Measurements from ENCODE around the gene AP3M1. TPM values are rescaled to one million over a fixed set of nuclear protein-coding genes. Genes with fewer than 3 reads are reported as not detected.

Gene AP3M1
- total RNA-seq, 1 experiment from 2014 or later, result 56.7 TPM

DNA sequence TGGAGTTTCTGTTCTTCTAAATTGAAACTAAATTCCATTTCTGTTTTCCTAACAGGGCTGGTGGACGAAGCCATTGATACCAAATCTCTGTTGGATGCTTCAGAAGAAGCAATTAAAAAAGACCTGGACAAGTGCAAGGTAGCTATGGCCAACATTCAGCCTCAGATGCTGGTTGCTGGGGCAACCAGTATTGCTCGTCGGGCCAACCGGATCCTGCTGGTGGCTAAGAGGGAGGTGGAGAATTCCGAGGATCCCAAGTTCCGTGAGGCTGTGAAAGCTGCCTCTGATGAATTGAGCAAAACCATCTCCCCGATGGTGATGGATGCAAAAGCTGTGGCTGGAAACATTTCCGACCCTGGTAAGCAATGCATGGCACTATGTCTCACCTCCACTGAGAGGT lies 45.6 kb downstream of the AP3M1 start:
- DNase-seq, result no peak
- BruUV-seq (replicated peaks), result no TSS peak

DNA sequence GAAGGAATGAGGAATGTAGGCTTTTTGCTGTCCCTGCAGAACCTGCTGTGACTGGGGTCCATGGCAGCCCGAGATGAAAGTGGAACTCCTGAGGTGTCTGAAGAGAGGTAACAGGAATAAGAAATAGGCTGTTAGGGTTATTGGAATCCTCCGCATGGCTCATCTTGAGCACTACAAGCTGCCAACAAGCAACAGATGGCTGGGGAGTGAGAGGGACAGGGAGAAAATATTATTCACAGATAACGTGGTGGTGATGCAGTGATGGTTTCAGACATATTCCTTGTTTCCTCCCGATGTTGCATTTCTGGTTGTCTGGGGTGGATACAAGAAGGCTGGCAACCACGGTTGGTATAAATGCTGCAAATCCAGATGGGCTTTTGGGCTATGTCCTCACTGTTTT lies 46.1 kb downstream of the AP3M1 start:
- H3K27ac Mint-ChIP-seq (ENCODE audit: unreplicated experiment), result no peak overlapping the region

More for the DNA sequence above, 45.6 kb downstream of the AP3M1 start:
- no peak overlapping the region for H3K4me3 Mint-ChIP-seq (ENCODE audit: unreplicated experiment)
- H3K27ac Mint-ChIP-seq (ENCODE audit: unreplicated experiment), result no peak overlapping the region
- no peaks in the 10 kb centered on the region for H3K4me1 Mint-ChIP-seq (ENCODE audit: low read depth, unreplicated experiment)
- POLR2A ChIA-PET, result no interaction called here
- Histone ChIP-seq H3K4me3 (ENCODE audit: low read depth, low read length) (no peak overlapping the region), H3K36me3 (ENCODE audit: control insufficient read depth, insufficient read depth, low read length) (peaks cover 4% of the 10 kb centered on the region; the same call in 1 of the 2 replicates), H3K27me3 (replicated peaks; ENCODE audit: control insufficient read depth, insufficient read depth, low read length) (no peaks in the 10 kb centered on the region), H3K4me1 (no peaks in the 10 kb centered on the region), H3K9me3 (no peaks in the 10 kb centered on the region)
- CTCF ChIA-PET, result no interaction called here
- H3K27me3 Mint-ChIP-seq (ENCODE audit: insufficient read depth, unreplicated experiment), result no peaks in the 10 kb centered on the region
- no peaks in the 10 kb centered on the region for H3K9me3 Mint-ChIP-seq (ENCODE audit: unreplicated experiment)
- no peak for TF ChIP-seq CTCF (IDR thresholded peaks at IDR 0.05; ENCODE audit: insufficient read depth in 1 of 2, low read depth in 1 of 2, low read length in 1 of 2, severe bottlenecking in 1 of 2, unreplicated experiment in 1 of 2)
- H3K36me3 Mint-ChIP-seq (ENCODE audit: insufficient read depth, unreplicated experiment), result peaks cover 97% of the 10 kb centered on the region
- intact Hi-C loops (cut with micrococcal nuclease; ENCODE audit: unreplicated experiment), result no loop called here

DNA sequence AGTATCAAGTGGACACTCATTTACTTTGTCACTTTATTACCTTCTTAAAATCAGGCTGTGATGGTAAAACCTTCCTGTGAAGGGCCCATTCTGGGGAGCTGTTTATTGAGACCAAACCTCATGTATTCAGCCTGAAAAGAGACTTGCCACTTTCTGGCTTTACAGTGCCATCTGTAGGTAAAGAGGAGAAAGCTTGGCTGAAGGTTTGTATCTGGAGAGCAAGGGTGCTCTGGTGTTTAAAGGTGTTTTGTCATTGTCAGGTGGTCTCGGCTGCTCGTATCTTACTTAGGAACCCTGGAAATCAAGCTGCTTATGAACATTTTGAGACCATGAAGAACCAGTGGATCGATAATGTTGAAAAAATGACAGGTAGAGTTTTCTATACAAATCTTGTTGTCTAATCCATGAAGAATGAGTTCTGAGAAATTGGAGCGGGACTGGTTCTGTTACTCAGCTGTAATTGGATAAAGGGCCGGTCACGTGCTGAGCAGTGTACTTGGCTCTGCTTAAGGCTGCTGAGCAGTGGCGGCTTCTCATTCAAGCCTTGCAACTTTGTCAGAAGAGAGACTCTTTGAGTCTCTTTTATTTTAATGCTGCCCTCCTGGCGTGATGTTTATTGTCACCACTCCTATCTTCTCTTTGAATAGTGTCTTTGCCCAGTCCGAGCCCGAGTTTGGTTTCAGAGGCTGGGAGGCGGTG lies 46.9 kb downstream of the AP3M1 start:
- Mint-ChIP-seq H3K27ac (ENCODE audit: unreplicated experiment) (no peak overlapping the region), H3K9me3 (ENCODE audit: unreplicated experiment) (no peaks in the 10 kb centered on the region), H3K36me3 (ENCODE audit: insufficient read depth, unreplicated experiment) (peaks cover 99% of the 10 kb centered on the region), H3K27me3 (ENCODE audit: insufficient read depth, unreplicated experiment) (no peaks in the 10 kb centered on the region), H3K4me1 (ENCODE audit: low read depth, unreplicated experiment) (no peaks in the 10 kb centered on the region), H3K4me3 (ENCODE audit: unreplicated experiment) (no peak overlapping the region)
- H3K27me3 ChIP-seq (replicated peaks; ENCODE audit: control insufficient read depth, insufficient read depth, low read length), result no peaks in the 10 kb centered on the region
- intact Hi-C loops (cut with micrococcal nuclease; ENCODE audit: unreplicated experiment), result loop anchor here (1.0 kb wide), 1 partner anchor 217 kb away; no protein-coding TSS in a partner anchor
- H3K9me3 ChIP-seq, result no peaks in the 10 kb centered on the region
- peak in 1 of 2 experiments; percentile 32 for DNase-seq
- no peak overlapping the region for H3K4me3 ChIP-seq (ENCODE audit: low read depth, low read length)
- peaks cover 3% of the 10 kb centered on the region; the same call in 1 of the 2 replicates for H3K36me3 ChIP-seq (ENCODE audit: control insufficient read depth, insufficient read depth, low read length)
- ChIA-PET POLR2A (interaction anchor here (1.0 kb wide), 1 partner anchor 18 kb away, joined by 3 read pairs; no protein-coding TSS in a partner anchor), CTCF (interaction anchor here (1.1 to 1.6 kb wide), 8 partner anchors 9 to 224 kb away, joined by 3 to 7 read pairs (median 4); partner anchors contain the start of gene VCL)
- no TSS peak for BruUV-seq (replicated peaks)
- TF ChIP-seq CTCF (IDR thresholded peaks at IDR 0.05; ENCODE audit: insufficient read depth in 1 of 2, low read depth in 1 of 2, low read length in 1 of 2, severe bottlenecking in 1 of 2, unreplicated experiment in 1 of 2), result peak; percentile 39 to 55
- no peaks in the 10 kb centered on the region for H3K4me1 ChIP-seq

More for the DNA sequence above, 46.1 kb downstream of the AP3M1 start:
- Histone ChIP-seq H3K9me3 (no peaks in the 10 kb centered on the region), H3K4me3 (ENCODE audit: low read depth, low read length) (no peak overlapping the region), H3K36me3 (ENCODE audit: control insufficient read depth, insufficient read depth, low read length) (peaks cover 4% of the 10 kb centered on the region; the same call in 1 of the 2 replicates), H3K27me3 (replicated peaks; ENCODE audit: control insufficient read depth, insufficient read depth, low read length) (no peaks in the 10 kb centered on the region), H3K4me1 (no peaks in the 10 kb centered on the region)
- ChIA-PET CTCF (no interaction called here), POLR2A (no interaction called here)
- BruUV-seq (replicated peaks), result no TSS peak
- H3K9me3 Mint-ChIP-seq (ENCODE audit: unreplicated experiment), result no peaks in the 10 kb centered on the region
- intact Hi-C loops (cut with micrococcal nuclease; ENCODE audit: unreplicated experiment), result no loop called here
- no peaks in the 10 kb centered on the region for H3K27me3 Mint-ChIP-seq (ENCODE audit: insufficient read depth, unreplicated experiment)
- no peak for DNase-seq
- no peak overlapping the region for H3K4me3 Mint-ChIP-seq (ENCODE audit: unreplicated experiment)
- H3K4me1 Mint-ChIP-seq (ENCODE audit: low read depth, unreplicated experiment), result no peaks in the 10 kb centered on the region
- TF ChIP-seq CTCF (IDR thresholded peaks at IDR 0.05; ENCODE audit: insufficient read depth in 1 of 2, low read depth in 1 of 2, low read length in 1 of 2, severe bottlenecking in 1 of 2, unreplicated experiment in 1 of 2), result no peak
- peaks cover 96% of the 10 kb centered on the region for H3K36me3 Mint-ChIP-seq (ENCODE audit: insufficient read depth, unreplicated experiment)

All from Caco-2 (cell line).